ENCODE measurements around the gene HSD3B7. TPM values are rescaled to one million over a fixed set of nuclear protein-coding genes. Genes with fewer than 3 reads are reported as not detected.

Gene HSD3B7
- total and polyA plus RNA-seq, 10 donors: 5.3 to 24.5 (median 18.1) TPM

- 83 to 98% (median 92%) methylated on average over 4 of the region's 4 CpGs for WGBS, 5 donors
- Histone ChIP-seq H3K27me3 (replicated peaks in 1 of 7) (no peaks in the 10 kb centered on the region), H3K4me3 (no peak overlapping the region), H3K4me1 (no peaks in the 10 kb centered on the region), H3K9me3 (no peaks in the 10 kb centered on the region), H3K27ac (no peak overlapping the region), H3K36me3 (peaks cover 0 to 100% (median 98%) of the 10 kb centered on the region in 6 donors)
- DNase-seq: no peak
- intact Hi-C loops (cut with DNase I; ENCODE audit: low total_unique reads): no loop called here
- TF ChIP-seq POLR2A (IDR thresholded peaks at IDR 0.05) (no peak), CTCF (IDR thresholded peaks at IDR 0.05 in 8 of 11, conservative IDR thresholded peaks at IDR 0.05 in 3 of 11) (no peak), POLR2AphosphoS5 (IDR thresholded peaks at IDR 0.05) (no peak)
These were observed 8.5 kb upstream of the HSD3B7 start for GRCh38 chr16:30976486-30976885.

GRCh38 chr16:30977502-30977901, 7.5 kb upstream of the HSD3B7 start:
- H3K27me3 ChIP-seq (replicated peaks in 1 of 7): no peaks in the 10 kb centered on the region
- H3K4me1 ChIP-seq: no peaks in the 10 kb centered on the region
- H3K36me3 ChIP-seq: peaks cover 0 to 100% (median 96%) of the 10 kb centered on the region in 6 donors
- 79 to 92% (median 90%) methylated on average over 16 to 17 of the region's 17 CpGs for WGBS, 5 donors
- H3K27ac ChIP-seq: no peak overlapping the region
- intact Hi-C loops (cut with DNase I; ENCODE audit: low total_unique reads): no loop called here
- TF ChIP-seq POLR2AphosphoS5 (IDR thresholded peaks at IDR 0.05) (peak in 1 of 3 donors; percentile 24), CTCF (IDR thresholded peaks at IDR 0.05 in 8 of 11, conservative IDR thresholded peaks at IDR 0.05 in 3 of 11) (peak in 2 of 11 experiments; percentile 12 to 33), POLR2A (IDR thresholded peaks at IDR 0.05) (no peak)
- no peaks in the 10 kb centered on the region for H3K9me3 ChIP-seq
- no peak overlapping the region for H3K4me3 ChIP-seq
- no peak for DNase-seq

DNA sequence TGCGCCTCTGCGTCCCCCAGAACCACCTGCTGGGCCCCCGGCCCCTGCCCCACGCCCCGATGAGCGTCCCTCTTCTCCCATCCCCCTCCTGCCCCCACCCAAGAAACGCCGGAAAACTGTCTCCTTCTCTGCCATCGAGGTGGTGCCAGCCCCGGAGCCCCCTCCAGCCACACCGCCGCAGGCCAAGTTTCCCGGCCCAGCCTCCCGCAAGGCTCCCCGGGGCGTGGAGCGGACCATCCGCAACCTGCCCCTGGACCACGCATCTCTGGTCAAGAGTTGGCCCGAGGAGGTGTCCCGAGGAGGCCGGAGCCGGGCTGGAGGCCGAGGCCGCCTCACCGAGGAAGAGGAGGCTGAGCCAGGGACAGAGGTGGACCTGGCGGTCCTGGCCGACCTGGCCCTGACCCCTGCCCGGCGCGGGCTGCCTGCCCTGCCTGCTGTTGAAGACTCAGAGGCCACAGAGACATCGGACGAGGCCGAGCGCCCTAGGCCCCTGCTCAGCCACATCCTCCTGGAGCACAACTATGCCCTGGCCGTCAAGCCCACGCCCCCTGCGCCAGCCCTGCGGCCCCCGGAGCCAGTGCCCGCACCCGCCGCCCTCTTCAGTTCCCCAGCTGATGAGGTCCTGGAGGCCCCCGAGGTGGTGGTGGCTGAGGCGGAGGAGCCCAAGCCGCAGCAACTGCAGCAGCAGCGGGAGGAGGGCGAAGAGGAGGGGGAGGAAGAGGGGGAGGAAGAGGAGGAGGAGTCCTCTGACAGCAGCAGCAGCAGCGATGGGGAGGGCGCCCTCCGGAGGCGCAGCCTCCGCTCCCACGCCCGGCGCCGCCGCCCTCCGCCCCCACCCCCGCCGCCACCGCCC, 5.6 kb upstream of the HSD3B7 start:
- TF ChIP-seq POLR2AphosphoS5 (IDR thresholded peaks at IDR 0.05): peak in 1 of 3 donors; percentile 58
- no peak for TF ChIP-seq POLR2A (IDR thresholded peaks at IDR 0.05)
- intact Hi-C loops (cut with DNase I; ENCODE audit: low total_unique reads): loop anchor here (10.0 kb wide), 1 partner anchor 115 kb away; the partner anchor contains the start of gene VKORC1

DNA sequence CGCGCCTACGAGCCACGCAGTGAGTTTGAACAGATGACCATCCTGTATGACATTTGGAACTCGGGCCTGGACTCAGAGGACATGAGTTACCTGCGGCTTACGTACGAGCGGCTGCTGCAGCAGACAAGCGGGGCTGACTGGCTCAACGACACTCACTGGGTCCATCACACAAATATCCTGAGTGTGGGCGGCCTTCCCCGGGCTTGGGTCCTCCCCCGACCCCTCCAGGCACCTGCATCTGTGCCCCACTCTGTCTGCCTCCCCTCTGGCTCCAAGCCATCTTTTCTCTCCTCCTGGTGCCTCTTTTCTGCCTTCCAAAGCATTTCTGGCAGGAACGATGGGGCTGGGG, 5.0 kb upstream of the HSD3B7 start:
- Histone ChIP-seq H3K4me3 (no peak overlapping the region), H3K27ac (no peak overlapping the region), H3K4me1 (peaks cover 5 to 11% (median 7%) of the 10 kb centered on the region in 6 donors), H3K36me3 (peaks cover 0 to 98% (median 91%) of the 10 kb centered on the region in 6 donors), H3K9me3 (no peaks in the 10 kb centered on the region), H3K27me3 (replicated peaks in 1 of 7) (no peaks in the 10 kb centered on the region)
- 91 to 95% (median 94%) methylated on average over 9 to 15 of the region's 15 CpGs for WGBS, 5 donors
- intact Hi-C loops (cut with DNase I; ENCODE audit: low total_unique reads): loop anchor here (10.0 kb wide), 1 partner anchor 115 kb away; the partner anchor contains the start of gene VKORC1
- DNase-seq: no peak
- no peak for TF ChIP-seq POLR2A (IDR thresholded peaks at IDR 0.05)
- TF ChIP-seq CTCF (IDR thresholded peaks at IDR 0.05 in 8 of 11, conservative IDR thresholded peaks at IDR 0.05 in 3 of 11): no peak
- no peak for TF ChIP-seq POLR2AphosphoS5 (IDR thresholded peaks at IDR 0.05)

More for the DNA sequence above, 5.6 kb upstream of the HSD3B7 start:
- Histone ChIP-seq H3K36me3 (peaks cover 0 to 100% (median 96%) of the 10 kb centered on the region in 6 donors), H3K4me1 (peaks cover 0 to 5% (median 1%) of the 10 kb centered on the region in 6 donors), H3K9me3 (no peaks in the 10 kb centered on the region), H3K27me3 (replicated peaks in 1 of 7) (no peaks in the 10 kb centered on the region), H3K27ac (no peak overlapping the region), H3K4me3 (no peak overlapping the region)
- DNase-seq: no peak
- WGBS, 5 donors: 89 to 96% (median 91%) methylated on average over 31 to 62 of the region's 62 CpGs

All from spleen (tissue), 11 donors.